GM18499 (cell line): ENCODE results near the gene BABAM2.
"Not testable (repeated sequence)": the region's sequence is repeated elsewhere in the genome, so short reads cannot be mapped to it uniquely, and the experiment has no call there.

Experiments
- ATAC-seq: cut with Tn5 transposase; IDR thresholded peaks from one replicate; pipeline ENCODE4 v1.9.1; 2021; ENCODE audit warnings: moderate number of reproducible peaks; ENCODE audit not compliant: insufficient read depth, unreplicated experiment

The BABAM2 gene

DNA sequence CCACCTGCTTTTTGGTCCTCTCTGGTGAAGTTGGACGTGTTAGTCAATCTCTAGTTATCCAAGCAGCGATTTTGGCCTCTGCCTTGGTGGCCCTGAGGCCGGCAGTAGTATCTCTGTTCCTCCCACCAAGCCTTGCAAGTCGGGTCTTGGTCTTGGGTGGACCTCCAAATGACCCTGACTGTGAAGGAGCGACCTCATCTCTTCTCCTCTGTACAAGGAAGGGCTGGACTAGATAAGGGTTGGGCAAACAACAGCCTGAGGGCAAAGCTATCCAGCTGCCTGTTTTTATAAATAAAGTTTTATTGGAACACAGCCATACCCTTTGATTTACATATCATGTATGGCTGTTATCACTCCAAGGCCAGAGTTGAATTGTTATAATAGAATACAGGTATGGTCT lies 427.5 kb downstream of the BABAM2 start:
- ATAC-seq = no peak

DNA sequence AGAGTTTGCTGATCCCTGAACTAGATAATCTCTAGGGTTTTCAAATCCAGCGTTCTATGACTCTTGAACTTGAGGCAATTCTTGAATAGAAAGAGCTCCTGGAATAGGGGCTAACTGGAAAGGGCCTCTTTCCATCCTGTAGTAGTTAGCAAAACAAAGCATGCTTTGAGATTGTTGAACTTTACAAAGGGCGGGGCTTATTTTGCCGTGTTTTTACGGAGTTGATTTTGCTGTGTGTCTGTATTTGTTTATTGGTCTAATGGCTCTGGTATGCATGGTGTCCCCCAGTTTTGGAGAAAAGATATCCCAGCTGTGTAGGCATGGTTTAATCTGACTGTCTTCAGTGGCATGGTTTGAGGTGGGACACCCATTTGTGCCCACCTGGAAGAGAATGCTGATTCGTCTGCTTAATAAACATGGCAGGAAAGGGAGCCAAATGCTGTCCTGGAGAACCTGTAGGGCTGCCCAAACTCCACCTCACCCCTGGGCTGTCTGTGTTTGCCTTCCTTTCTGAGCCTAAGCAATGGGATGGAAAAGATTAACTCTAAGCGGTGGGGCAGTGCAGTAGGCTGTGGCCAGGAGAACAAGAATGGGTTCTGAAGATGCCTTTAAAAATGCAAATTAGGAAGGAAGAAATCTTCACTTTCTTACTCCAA lies 428.1 kb downstream of the BABAM2 start:
- no peak for ATAC-seq

DNA sequence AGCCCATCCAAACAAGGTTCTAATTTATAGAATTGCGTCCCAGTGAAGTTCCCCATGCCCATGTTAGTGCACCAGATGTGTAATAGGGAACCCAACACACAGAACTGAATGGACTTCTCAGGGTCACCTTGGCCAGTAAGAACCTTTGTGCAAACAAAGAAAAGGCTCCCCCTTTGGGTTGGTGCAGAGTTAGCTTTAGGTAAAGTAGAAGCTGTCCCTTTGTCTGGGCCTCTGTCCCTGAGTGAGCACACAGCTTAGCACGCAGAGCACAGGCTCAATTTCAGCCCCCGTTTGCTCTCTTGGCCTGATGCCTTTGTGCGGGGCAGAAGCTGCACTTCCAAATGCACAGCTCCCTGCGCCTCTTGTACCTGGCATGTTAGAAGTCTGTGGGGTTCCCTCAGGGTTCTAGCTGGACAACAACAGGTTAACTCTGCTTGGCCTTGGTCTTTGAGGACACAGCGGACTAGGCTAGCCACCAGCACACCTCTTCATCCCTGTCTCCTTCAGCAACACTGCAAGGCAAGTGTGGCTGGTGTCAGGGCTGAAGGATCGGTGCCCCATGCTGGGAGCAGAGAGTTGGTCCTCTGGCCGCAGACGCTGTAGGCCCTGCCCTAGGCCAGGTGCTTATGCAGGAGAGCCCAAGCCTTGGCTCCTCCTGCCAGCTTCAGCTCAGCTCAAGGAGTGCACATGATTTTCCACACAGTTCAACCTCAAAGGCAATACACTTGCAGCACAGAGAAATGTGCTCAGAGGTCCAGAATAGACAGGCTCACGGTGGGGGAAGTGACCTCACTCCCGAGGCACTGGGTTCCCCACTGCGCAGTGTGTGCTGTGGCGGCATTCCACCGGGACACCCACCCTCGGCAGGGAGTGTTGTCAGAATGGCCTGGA lies 428.8 kb downstream of the BABAM2 start:
- ATAC-seq = no peak

DNA sequence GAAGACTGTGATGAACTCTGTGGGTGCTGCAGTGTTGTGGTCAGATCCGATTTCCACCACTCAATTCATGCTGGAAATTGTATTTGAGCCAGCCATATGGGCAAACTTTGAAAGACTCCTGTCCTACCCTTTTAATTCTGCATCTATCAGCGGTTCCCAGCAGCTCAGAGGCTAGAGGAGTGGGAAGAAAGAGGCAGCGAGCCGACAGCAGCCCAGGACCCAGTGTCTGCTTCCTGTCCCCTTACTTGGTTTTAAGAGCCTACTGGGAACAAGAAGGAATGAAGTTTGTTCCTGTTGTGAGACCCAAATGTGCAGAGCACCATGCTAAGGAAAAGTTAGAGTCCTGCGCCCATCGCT lies 429.5 kb downstream of the BABAM2 start:
- ATAC-seq = no peak

DNA sequence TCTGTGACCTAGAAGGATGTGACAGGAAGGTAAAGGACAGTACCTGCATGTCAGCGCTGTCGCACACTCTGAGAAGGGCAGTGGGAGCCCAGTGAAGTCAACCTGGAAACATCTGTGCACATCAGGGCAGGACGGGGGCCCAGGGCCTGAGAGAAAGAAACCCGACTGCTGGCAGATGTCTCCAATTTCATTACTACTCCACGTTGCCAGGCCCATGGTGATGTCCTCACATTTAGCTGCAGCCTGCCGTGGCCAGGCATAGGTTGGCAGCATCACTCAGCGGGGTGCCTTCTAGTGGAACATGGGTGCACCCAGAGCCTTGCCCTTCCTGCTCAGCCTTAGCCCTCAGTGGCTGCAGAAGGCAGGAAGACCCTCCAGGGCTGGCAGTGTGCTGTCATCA lies 429.8 kb downstream of the BABAM2 start:
- ATAC-seq = no peak

DNA sequence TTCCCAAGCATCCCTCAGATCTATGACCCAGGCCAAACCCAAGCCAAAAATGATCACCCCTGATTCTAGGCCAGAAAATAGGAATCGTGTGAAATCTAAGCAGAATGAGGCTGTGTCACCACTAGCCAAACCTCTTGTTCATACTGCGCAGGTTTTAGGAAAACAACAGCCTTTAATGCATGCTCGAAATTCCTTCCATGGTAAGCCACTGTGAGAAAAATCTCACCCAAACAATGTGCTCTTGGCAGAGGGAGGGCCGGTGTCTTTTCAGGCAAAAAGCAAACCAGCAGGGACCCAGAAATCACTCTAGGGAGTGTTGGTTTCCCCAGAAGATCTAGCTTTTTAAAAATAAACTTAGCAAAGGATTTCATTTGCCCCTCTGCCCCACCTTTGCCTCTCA lies 430.9 kb downstream of the BABAM2 start:
- no peak for ATAC-seq

DNA sequence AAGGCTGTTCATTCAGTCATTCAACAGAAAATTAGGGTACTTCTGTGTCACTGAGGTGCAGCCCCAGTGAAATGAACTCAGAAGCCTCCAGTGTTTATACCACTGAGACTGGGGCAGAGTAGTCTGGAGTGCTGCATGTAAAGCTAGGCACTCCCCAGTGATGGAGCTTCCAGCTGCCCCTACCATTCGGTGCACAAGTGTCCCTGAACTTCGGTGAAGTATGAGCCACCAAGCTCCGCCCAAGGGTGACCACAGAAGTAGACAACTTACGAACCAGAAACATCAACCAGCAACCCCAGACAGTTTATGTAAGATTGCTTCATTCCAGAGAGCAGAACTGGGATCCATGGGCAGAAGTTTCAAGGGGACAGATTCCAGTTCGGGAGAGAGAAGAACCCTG lies 431.5 kb downstream of the BABAM2 start:
- ATAC-seq = no peak

DNA sequence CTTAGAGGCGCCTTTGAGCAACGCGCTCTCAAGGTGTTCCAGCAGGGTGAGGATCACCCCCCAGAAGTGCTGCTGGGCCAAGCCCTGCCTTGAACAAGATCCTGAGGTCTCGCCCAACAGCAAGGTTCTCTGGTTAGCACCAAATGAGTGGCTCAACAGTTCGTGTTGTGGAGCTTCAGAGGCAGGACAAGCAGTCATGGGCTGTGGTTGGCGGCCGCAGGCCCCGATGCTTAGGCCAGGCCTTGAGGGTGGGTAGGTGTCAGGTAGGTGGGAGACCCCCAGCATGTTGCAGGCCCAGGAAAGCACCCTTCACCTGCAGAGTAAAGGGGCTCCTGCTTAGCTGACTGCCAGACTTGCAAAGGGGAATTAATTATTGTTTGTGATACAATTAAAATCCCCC lies 431.9 kb downstream of the BABAM2 start:
- ATAC-seq = no peak

DNA sequence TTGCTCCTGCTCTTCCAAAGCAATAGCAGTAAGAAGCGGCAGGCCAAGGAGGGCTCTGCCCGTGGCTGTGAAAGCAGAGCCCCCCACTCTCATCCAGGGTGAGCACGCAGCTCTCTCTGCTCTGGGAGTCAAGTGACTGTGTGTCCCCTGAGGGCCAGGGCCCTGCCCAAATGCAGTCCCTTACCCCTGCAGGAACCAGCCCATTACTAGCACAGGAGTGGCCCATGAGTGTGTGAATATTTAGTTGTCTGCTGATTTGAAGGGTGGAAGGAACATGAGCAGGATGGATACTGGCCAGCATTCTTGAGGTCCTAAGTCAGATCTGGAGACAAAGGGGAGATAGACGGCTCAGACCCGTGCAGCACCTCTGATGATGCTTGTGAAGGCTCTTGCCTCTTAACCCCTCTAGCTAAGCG lies 432.5 kb downstream of the BABAM2 start:
- ATAC-seq = no peak

DNA sequence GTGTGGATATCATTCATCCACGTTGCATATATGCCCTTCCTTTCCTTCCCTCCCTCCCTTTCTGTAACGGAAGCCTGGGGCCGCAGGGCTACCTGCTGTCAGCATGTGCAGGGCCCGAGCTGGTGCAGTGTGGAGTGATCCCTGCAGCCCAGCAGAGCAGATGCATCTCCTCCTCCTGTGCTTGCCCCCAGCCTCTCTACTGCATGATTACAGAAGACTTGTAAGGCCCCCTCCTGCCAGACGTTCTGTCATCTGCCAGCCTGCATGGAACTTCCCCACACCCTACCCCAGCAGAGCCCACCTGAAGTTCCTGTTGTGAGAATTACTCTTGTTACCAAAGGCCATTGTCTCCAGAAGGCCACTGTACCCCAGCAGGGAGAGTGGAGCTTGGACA lies 434.6 kb downstream of the BABAM2 start:
- ATAC-seq = no peak

DNA sequence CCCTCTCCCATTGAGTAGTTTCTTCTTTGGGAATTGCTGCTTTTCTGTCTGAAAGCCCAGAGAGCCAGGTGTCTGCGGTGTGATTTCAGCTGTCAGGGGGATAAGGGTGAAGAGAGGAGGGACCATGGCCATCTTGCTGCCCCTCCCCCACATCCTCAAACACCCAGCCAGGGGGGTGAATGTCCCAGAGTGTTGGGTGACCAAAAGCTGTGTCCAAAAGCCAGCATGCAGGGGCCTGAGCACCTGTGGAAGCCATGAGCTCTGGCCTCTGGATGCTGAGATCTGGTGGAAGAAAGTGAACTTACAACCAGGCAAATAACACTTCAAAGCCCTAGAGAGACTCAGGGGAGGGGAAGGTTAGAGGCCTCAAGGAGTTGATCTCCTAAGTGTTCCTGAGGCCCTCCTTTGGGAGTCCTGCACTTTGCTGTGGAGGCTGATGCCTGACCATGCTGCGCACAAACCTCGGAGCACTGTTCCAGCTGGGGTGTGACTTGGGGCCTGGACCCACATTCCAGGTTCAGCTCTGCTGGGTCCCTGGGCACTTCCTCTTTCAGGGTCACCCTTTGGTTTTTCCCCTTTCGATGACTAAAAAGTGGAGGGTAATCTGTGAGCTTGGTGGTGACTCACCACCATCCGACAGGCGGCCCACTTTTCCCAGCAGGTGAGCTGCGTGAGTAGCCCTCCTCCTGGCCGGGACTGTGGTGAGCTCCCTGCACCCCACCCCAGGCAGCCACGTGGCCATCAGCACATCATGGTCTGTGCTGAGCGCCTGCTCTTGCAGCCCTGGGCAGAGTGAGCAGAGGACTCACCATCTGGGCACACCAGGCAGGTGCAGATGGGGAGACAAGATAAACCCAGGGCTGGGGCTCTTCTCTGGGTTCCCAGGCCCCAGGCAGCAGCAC lies 435.3 kb downstream of the BABAM2 start:
- ATAC-seq = no peak

DNA sequence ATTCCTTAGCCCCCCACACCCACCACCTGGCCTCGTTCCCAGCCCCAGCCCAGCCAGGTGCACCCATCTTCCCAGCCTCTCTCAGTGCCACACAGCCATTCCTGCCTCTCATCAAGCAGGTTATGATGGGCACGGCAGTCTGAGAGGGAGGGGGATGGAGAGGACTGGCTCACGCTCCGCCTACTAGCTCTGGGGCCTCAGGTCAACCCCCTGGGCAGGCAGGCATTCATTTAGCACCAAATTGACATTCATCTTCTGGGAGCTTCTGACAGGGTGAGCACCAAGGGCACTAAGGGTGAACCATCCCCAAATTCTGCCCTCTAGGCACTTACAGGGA lies 435.9 kb downstream of the BABAM2 start:
- ATAC-seq = no peak

DNA sequence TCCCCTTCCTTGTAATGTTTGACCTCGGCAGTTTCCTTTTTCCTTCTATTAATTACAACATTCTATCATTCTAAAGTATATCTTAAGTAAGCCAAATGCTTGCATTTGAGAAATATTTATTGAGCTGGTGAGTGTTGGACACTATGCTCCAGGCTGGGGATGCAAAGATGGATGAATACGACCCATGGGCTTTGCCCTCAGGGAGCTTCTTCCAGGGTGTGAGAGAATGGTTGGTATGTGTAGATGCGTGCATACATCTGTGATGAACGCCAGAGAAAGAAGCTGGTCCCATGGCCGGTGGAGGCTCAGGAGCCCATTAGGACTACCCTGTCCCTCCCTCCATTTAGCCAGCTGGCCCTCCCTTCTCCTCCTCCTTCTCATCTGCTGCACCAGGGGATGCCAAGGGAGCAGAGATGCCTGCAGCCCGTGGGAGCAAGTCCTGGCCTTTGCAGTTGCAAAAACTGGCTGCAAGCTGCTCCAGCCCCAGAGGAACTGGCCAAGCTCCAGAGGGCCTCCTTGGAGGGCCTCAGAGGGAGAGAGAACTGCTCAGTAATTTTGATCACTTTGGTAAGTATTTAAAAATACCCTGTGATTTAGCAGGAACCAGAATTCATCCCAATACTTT lies 436.5 kb downstream of the BABAM2 start:
- no peak for ATAC-seq

DNA sequence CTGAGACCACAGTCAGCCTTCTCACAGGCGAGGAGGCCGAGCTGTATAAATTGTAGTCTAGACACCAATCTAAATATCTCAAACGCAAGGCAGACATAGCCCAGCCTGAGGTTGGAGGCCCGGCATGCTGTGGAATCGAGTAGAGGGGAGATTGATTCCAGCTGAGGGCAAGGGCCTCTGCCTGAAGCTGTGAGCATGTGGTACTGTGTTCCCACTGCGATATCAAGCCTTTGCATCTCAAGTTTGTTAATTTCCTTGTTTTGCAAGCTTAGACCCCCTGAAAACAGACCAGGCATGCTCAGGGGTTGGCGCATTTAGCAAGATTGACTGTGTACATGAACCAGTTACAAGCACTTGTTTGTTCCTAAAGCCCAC lies 437.0 kb downstream of the BABAM2 start:
- ATAC-seq = no peak

DNA sequence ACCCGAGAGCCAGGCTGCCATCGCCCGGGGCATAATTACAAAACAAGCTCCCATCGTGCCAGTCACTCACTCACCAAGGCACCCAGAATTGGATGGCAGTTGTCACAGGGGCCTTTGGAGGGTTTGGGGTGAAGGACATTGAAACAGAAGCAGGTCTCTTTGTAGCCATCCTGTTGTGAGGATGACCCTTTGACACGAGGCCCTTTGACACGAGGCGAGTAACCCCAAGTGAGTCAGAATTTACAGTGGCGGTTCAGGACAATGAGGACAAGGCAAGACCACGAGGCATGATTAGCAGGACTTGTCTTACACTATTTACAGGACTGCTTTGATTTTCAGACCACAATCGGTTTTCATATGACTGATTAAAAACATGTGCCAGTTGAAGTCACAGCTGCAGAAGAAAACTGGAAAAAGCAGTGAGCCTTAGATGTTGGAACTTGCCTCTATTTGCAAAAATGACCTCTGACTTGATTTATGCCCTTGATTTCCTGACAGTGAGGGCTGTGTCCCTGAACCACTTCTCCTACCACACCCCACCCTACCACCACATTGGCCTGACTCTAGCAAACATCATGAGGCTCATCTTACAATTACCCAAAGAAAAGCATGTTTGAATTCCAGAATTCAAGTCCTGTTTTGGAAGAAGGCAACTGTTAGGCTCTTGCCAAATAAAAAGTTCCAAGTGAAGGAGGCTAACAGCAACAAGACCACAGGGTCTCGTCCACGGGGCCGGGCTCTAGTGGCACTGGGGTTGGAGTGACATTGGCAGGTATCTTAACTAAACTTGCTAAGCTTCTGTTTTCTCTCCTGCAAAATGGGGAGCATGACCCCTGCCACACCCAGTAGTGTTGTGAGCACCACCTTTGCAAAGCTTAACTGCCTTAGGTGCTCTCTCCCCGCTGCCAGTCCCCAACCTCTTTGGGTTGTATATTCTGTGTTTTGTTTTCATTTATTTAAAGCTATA lies 437.7 kb downstream of the BABAM2 start:
- no peak for ATAC-seq

DNA sequence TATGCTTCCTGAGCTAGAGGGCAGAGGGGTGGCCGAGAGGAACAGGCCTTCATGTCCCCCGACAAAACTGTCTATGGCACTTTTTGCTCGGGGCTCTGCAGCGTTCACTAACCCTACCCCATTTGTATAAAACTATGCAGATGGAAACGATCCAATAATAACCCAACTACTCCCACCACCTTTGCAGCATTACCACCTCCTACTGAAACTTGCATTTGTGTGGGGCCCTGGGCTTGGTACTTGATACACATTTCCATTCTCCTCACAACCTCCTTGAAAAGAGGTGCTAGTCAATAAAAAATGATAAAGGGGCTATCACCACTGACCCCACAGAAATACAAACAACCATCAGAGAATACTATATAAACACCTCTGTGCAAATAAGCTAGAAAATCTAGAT lies 438.7 kb downstream of the BABAM2 start:
- ATAC-seq = no peak

DNA sequence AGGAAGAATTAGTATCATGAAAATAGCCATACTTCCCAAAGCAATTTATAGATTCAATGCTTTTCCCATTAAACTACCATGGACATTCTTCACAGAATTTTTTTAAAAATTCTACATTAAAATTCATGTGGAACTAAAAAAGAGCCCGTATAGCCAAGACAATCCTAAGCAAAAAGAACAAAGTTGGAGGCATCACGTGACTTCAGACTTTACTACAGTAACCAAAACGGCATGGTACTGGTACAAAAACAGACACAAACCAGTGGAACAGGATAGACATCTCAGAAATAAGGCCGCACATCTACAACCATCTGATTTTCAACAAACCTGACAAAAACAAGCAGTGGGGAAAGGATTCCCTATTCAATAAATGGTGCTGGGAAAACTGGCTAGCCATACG lies 440.2 kb downstream of the BABAM2 start:
- not testable (repeated sequence) for ATAC-seq

DNA sequence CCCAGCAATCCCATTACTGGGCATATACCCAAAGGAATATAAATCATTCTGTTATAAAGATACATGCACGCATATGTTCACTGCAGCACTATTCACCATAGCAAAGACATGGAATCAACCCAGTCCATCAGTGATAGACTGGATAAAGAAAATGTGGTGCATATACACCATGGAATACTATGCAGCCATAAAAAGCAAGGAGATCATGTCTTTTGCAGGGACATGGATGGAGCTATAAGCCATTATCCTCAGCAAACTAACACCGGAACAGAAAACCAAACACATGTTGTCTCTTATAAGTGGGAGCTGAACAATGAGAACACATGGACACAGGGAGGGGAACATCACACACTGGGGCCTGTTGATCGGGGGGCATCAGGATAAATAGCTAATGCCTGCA lies 441.3 kb downstream of the BABAM2 start:
- not testable (repeated sequence) for ATAC-seq

DNA sequence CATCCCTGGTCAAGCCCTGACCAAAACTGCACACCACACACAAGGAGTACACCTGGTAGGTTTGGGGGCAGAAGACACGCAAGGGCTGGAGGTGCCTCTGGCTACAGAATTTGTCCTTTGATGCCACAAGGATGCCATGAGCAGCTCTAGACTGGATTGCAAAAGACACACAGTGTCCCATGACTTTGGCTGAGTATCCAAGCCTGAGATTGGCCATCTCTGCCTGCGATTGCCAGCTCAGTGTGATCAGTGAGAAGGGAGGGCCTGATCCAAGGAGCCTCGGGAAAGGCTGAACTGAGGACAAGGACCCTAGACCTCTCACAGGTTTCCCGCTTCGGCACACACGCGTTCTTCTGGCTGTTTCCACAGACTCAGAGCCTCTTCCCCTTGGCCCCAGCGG lies 442.2 kb downstream of the BABAM2 start:
- ATAC-seq = no peak
